ENCODE measurements around the gene ZNF296.

ZNF296 gene

GRCh38 chr19:45079063-45079910 lies 3.0 kb upstream of the ZNF296 start, which contains the start of gene GEMIN7:
Gene GEMIN7 (plus strand): TSS chr19:45079260. CDS start chr19:45090115, 10,855 bp downstream.
- no peak for TF ChIP-seq CTCF (IDR thresholded peaks at IDR 0.05; ENCODE audit: low read depth, low read length)
- peak within 1 kb of the TSS; percentile 99 for H3K4me3 ChIP-seq (ENCODE audit: low read depth, low read length)

DNA sequence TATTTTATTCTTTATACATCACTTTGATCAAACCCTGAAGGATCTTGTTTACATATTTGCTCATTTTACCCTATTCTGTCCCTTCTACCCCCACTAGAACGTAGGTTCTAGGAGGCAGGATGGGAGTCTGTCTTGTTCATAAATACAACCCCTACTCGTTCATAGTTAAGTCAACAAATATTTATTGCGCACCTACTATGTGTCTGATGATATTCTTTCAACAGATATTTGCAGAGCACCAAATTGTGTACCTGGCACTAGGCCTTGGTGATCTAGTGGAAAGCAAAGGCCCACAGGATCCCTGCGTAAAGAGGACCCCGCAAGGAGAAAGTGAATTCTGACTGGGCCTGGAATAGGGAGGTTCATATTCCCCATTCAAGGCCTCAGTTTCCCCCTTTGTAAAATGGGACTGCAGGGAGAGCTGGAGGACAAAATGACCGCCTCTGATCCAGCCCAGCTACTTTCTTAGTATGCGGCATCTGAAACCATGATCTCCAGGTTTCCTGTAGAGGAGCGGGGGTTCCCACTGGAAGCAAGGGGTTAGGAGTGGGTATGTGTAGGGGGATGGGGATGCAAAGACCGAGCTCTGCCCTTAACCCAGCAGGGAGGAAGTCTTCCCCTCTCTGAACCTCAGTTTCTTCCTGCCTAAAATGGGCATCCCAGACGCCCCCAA lies 2.2 kb upstream of the ZNF296 start:
- TF ChIP-seq CTCF (IDR thresholded peaks at IDR 0.05; ENCODE audit: low read depth, low read length): no peak
- H3K4me3 ChIP-seq (ENCODE audit: low read depth, low read length): peak overlapping the region; percentile 99

- H3K4me3 ChIP-seq (ENCODE audit: low read depth, low read length): no peak overlapping the region
- TF ChIP-seq CTCF (IDR thresholded peaks at IDR 0.05; ENCODE audit: low read depth, low read length): no peak
Measured at GRCh38 chr19:45076851-45077730, 813 bp upstream of the ZNF296 start.

GRCh38 chr19:45075301-45076028 lies 813 bp downstream of the ZNF296 start:
- H3K4me3 ChIP-seq (ENCODE audit: low read depth, low read length): peak overlapping the region; percentile 40

DNA sequence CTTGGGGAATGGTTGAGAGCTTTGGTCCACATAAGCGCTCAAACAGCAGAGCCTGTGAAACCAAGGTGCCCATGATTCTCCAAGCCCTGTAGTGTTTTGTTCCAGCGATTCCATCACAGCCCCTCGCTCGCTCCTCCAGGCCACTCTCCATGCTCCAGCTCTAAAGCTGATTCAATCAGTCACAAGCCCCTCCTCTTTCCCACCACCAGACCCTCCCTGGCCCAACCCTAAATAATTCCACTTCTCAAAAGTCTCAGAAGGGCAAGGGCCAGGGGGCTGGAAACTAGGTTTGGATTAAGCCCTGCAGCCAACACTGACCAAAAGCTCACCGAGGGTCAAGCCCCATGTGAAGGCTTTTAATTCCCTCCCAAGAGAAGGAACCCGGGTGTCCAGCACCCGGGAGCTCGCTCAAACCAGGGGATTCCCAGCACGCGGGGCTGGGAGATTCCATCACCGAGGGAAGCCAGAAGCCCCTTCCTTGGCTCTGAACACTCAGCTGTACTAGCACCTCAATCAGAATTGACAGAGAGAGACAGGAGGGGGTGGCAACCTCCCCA lies 1.5 kb downstream of the ZNF296 start:
- TF ChIP-seq CTCF (IDR thresholded peaks at IDR 0.05; ENCODE audit: low read depth, low read length): no peak
- no peak overlapping the region for H3K4me3 ChIP-seq (ENCODE audit: low read depth, low read length)

More at GRCh38 chr19:45075301-45076028, 813 bp downstream of the ZNF296 start:
- no peak for TF ChIP-seq CTCF (IDR thresholded peaks at IDR 0.05; ENCODE audit: low read depth, low read length)

GRCh38 chr19:45071969-45072790 lies 4.1 kb downstream of the ZNF296 start:
- no peak for TF ChIP-seq CTCF (IDR thresholded peaks at IDR 0.05; ENCODE audit: low read depth, low read length)
- no peak overlapping the region for H3K4me3 ChIP-seq (ENCODE audit: low read depth, low read length)

Data from WI38 (cell line).